A549 (cell line): ENCODE measurements around the gene PIAS3. TPM values are rescaled to one million over a fixed set of nuclear protein-coding genes. Genes with fewer than 3 reads are reported as not detected.

Source experiments
- ATAC-seq, 2 experiments: fragments of 200-7000 bp in 1 of 2; fragments of >200 bp in 1 of 2; cut with Nextera tagmentation in 1 of 2; cut with Tn5 transposase in 1 of 2; 3 replicates each; pipeline versions ENCODE4 v1.8.0 to v1.9.1; 2018 to 2020; ENCODE audit warnings: mild to moderate bottlenecking in 1 of 2, moderate library complexity in 1 of 2
- CTCF ChIA-PET: fragments of 300-600 bp; sonication (Branson Sonifier 250); formaldehyde crosslinking; extraction: SDS; loops from one replicate; lab custom pipeline; 2021; ENCODE audit warnings: antibody characterized with exemption, inconsistent platforms; lab: Yijun Ruan, JAX
- POLR2A ChIA-PET: fragments of 350-600 bp; formaldehyde crosslinking; extraction: SDS; loops from one replicate; lab custom pipeline; 2021; ENCODE audit warnings: antibody characterized with exemption, inconsistent platforms; lab: Yijun Ruan, JAX
- DNase-seq, 2 experiments: peaks; one replicate each; pipeline versions ENCODE4 v3.0.0 to v3.0.0-alpha.2; 2011 to 2016; ENCODE audit warnings: low read depth in 1 of 2, low spot score in 1 of 2
- FAIRE-seq: peaks from 2 replicates; lab custom pipeline; 2011; peaks lifted over from hg19 to GRCh38; lab: Jason Lieb, UNC
- H3K27ac ChIP-seq, 2 experiments: fragments of >200 bp; sonication (Bioruptor Twin); formaldehyde crosslinking; 3 replicates each; pipeline ENCODE4 v1.5.1; 2016 to 2017
- H3K4me1 ChIP-seq: fragments of >200 bp; sonication (Bioruptor Twin); formaldehyde crosslinking; 3 replicates; pipeline ENCODE4 v1.6.1; 2016
- H3K4me2 ChIP-seq: fragments of >200 bp; sonication (Bioruptor Twin); formaldehyde crosslinking; 3 replicates; pipeline ENCODE4 v1.6.1; 2016
- H3K4me3 ChIP-seq: fragments of >200 bp; sonication (Bioruptor Twin); formaldehyde crosslinking; 3 replicates; pipeline ENCODE4 v1.5.1; 2016
- H3K9me3 ChIP-seq: fragments of >200 bp; sonication (Bioruptor Twin); formaldehyde crosslinking; 3 replicates; pipeline ENCODE4 v1.6.1; 2016
- BCL3 ChIP-seq: fragments of >200 bp; sonication (Bioruptor Twin); formaldehyde crosslinking; IDR thresholded peaks from 3 replicates; pipeline ENCODE4 v1.6.1; 2016
- BHLHE40 ChIP-seq: IDR thresholded peaks from 2 replicates; pipeline ENCODE4 v1.6.1; 2012; ENCODE audit warnings: low read depth, low read length, inconsistent platforms
- CEBPB ChIP-seq, 2 experiments: fragments of >200 bp in 1 of 2; sonication (Bioruptor Twin) in 1 of 2; formaldehyde crosslinking in 1 of 2; IDR thresholded peaks; 2 replicates each; pipeline ENCODE4 v1.6.1; 2012 to 2016
- CHD2 ChIP-seq: fragments of 150-350 bp; IDR thresholded peaks from 2 replicates; pipeline ENCODE4 v1.6.1; 2014; ENCODE audit warnings: low read length; ENCODE audit not compliant: partially characterized antibody
- EHF ChIP-seq: fragments of 250-450 bp; sonication (Bioruptor Pico); IDR thresholded peaks from 2 replicates; pipeline ENCODE4 v1.5.0; 2020; ENCODE audit warnings: mild to moderate bottlenecking
- ESRRA ChIP-seq: fragments of 150-350 bp; IDR thresholded peaks from 2 replicates; pipeline ENCODE4 v1.6.1; 2014; ENCODE audit warnings: mild to moderate bottlenecking, low read length, borderline replicate concordance
- FOSB ChIP-seq: fragments of 250-450 bp; sonication (Bioruptor Pico); IDR thresholded peaks from 2 replicates; pipeline ENCODE4 v1.5.0; 2020; ENCODE audit warnings: mild to moderate bottlenecking, moderate library complexity
- GATA3 ChIP-seq: IDR thresholded peaks from 2 replicates; pipeline ENCODE4 v1.6.1; 2012; ENCODE audit warnings: borderline replicate concordance
- HEYL ChIP-seq: fragments of 250-450 bp; sonication (Bioruptor Pico); IDR thresholded peaks from 2 replicates; pipeline ENCODE4 v1.8.0; 2021; ENCODE audit warnings: mild to moderate bottlenecking, moderate library complexity
- HOXB13 ChIP-seq: fragments of 250-450 bp; sonication (Bioruptor Pico); IDR thresholded peaks from 2 replicates; pipeline ENCODE4 v1.5.0; 2020; ENCODE audit warnings: low read depth, mild to moderate bottlenecking, moderate library complexity
- JUN ChIP-seq, 2 experiments: fragments of >200 bp; sonication (Bioruptor Twin); formaldehyde crosslinking; IDR thresholded peaks; 2 replicates in 1 of 2; 3 replicates in 1 of 2; pipeline ENCODE4 v1.6.1; 2016 to 2017
- KDM1A ChIP-seq: fragments of 200-600 bp; sonication (generic); IDR thresholded peaks from 2 replicates; pipeline ENCODE4 v1.6.1; 2016; ENCODE audit warnings: low read depth, mild to moderate bottlenecking
- KDM5A ChIP-seq: fragments of 200-600 bp; sonication (generic); IDR thresholded peaks from 2 replicates; pipeline ENCODE4 v1.6.1; 2016; ENCODE audit warnings: antibody characterized with exemption, mild to moderate bottlenecking
- MYC ChIP-seq: IDR thresholded peaks from 2 replicates; pipeline ENCODE4 v1.6.1; 2012; ENCODE audit warnings: mild to moderate bottlenecking, inconsistent platforms, low read length, improper control_type of control experiment, borderline replicate concordance
- PBX3 ChIP-seq: IDR thresholded peaks from 2 replicates; pipeline ENCODE4 v1.6.1; 2012
- RAD21 ChIP-seq, 2 experiments: fragments of >200 bp in 1 of 2; sonication (Bioruptor Twin) in 1 of 2; formaldehyde crosslinking in 1 of 2; IDR thresholded peaks in 1 of 2; conservative IDR thresholded peaks in 1 of 2; 2 replicates in 1 of 2; 3 replicates in 1 of 2; pipeline ENCODE4 v1.6.1; 2012 to 2018; ENCODE audit warnings: inconsistent platforms in 1 of 2
- RARB ChIP-seq: fragments of 250-450 bp; sonication (Bioruptor Pico); IDR thresholded peaks from 2 replicates; pipeline ENCODE4 v1.8.0; 2021; ENCODE audit warnings: mild to moderate bottlenecking, moderate library complexity
- REST ChIP-seq: fragments of 200-600 bp; sonication (generic); IDR thresholded peaks from 2 replicates; pipeline ENCODE4 v1.6.1; 2016; ENCODE audit warnings: antibody characterized with exemption, mild to moderate bottlenecking, moderate library complexity
- SMC3 ChIP-seq: fragments of >200 bp; sonication (Bioruptor Twin); formaldehyde crosslinking; IDR thresholded peaks from 3 replicates; pipeline ENCODE4 v1.6.1; 2018; ENCODE audit warnings: inconsistent platforms
- ZFP36 ChIP-seq: fragments of 450-650 bp; IDR thresholded peaks from 2 replicates; pipeline ENCODE4 v1.6.1; 2014; ENCODE audit warnings: borderline replicate concordance; ENCODE audit not compliant: partially characterized antibody
- WGBS: methylation state at CpG from one replicate; pipeline ENCODE4 v1.1.6; 2017; ENCODE audit errors: missing lambda C conversion rate; 5-methylcytosine and 5-hydroxymethylcytosine counted together
- polyA plus RNA-seq, 4 experiments: library from polyadenylated mRNA; depleted of rRNA in 3 of 4; stranded (reverse); fragments of >200 nt; fragmentation: RNase III in 1 of 4; extraction: RNeasy Plus Mini Kit Qiagen cat#74134 plus additional on column Dnase treatment in 1 of 4; gene quantifications; 2 replicates in 3 of 4; 3 replicates in 1 of 4; pipeline ENCODE4 v1.2.3, GENCODE V29; 2011 to 2017
- TF ChIP-seq, protein P1 (sequence below): fragments of >200 bp; sonication (Bioruptor Twin); formaldehyde crosslinking; IDR thresholded peaks from 3 replicates; pipeline ENCODE4 v1.5.1; 2016

PIAS3 gene
- polyA plus RNA-seq, 2 of the 4 experiments (the other 2 are of a cell fraction), result 15.5 to 22.7 TPM

- Histone ChIP-seq H3K9me3 (no peaks in the 10 kb centered on the region), H3K4me3 (peak overlapping the region; percentile 55), H3K4me1 (peaks cover 4% of the 10 kb centered on the region; the same call in 1 of the 3 replicates), H3K4me2 (peak overlapping the region; percentile 95), H3K27ac (peak overlapping the region; percentile 82 to 95)
- TF ChIP-seq, protein P1, sequence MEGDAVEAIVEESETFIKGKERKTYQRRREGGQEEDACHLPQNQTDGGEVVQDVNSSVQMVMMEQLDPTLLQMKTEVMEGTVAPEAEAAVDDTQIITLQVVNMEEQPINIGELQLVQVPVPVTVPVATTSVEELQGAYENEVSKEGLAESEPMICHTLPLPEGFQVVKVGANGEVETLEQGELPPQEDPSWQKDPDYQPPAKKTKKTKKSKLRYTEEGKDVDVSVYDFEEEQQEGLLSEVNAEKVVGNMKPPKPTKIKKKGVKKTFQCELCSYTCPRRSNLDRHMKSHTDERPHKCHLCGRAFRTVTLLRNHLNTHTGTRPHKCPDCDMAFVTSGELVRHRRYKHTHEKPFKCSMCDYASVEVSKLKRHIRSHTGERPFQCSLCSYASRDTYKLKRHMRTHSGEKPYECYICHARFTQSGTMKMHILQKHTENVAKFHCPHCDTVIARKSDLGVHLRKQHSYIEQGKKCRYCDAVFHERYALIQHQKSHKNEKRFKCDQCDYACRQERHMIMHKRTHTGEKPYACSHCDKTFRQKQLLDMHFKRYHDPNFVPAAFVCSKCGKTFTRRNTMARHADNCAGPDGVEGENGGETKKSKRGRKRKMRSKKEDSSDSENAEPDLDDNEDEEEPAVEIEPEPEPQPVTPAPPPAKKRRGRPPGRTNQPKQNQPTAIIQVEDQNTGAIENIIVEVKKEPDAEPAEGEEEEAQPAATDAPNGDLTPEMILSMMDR, result peak; percentile 32; the same call in 2 of the 3 replicates
- TF ChIP-seq SMC3 (0 out of 3 replicates have a peak, but pooled peaks have one; percentile 19), RAD21 (conservative IDR thresholded peaks at IDR 0.05 in 1 of 2, IDR thresholded peaks at IDR 0.05 in 1 of 2) (peak; percentile 39 to 41; a peak in 4 of 5 replicates), KDM1A (no peak), JUN (IDR thresholded peaks at IDR 0.05) (no peak), PBX3 (0 out of 2 replicates have a peak, but pooled peaks have one; percentile 23), ZFP36 (no peak)
- 72% methylated on average over 3 of the region's 3 CpGs for WGBS
- ATAC-seq (peak; percentile 70 to 76), DNase-seq (peak; percentile 38 to 77), FAIRE-seq (no peak)
- ChIA-PET POLR2A (interaction anchor here (1.2 to 3.3 kb wide), 6 partner anchors 12 to 112 kb away, joined by 3 to 48 read pairs (median 10); partner anchors contain the start of genes ANKRD35, LIX1L, PIAS3 and POLR3C), CTCF (interaction anchor here (0.9 to 7.8 kb wide), 34 partner anchors 8 to 187 kb away, joined by 3 to 185 read pairs (median 8); partner anchors contain the start of genes ITGA10, LIX1L, PIAS3 and POLR3C)
These were observed 12.7 kb downstream of the PIAS3 start for GRCh38 chr1:145846201-145846612.

GRCh38 chr1:145845514-145846161 lies 13.2 kb downstream of the PIAS3 start, which contains the start of gene NUDT17:
TSS of gene NUDT17 (plus strand) at chr1:145845630. CDS start at chr1:145845641, 11 bp downstream.
- peak; percentile 82 to 89 for ATAC-seq
- H3K27ac ChIP-seq, result peak within 1 kb of the TSS; percentile 82 to 95
- under 1% methylated on average over 36 of the region's 50 CpGs for WGBS
- no peaks in the 10 kb centered on the region for H3K9me3 ChIP-seq
- FAIRE-seq, result no peak
- ChIA-PET POLR2A (interaction anchor here (0.5 to 3.3 kb wide), 10 partner anchors 11 to 186 kb away, joined by 3 to 48 read pairs (median 6); partner anchors contain the start of genes ANKRD35, ITGA10, LIX1L and PIAS3), CTCF (interaction anchor here (0.7 to 7.8 kb wide), 56 partner anchors 7 to 186 kb away, joined by 3 to 185 read pairs (median 5); partner anchors contain the start of genes ANKRD35, HJV, ITGA10 and LIX1L)
- H3K4me3 ChIP-seq, result peak within 1 kb of the TSS; percentile 55
- H3K4me2 ChIP-seq, result peak within 1 kb of the TSS; percentile 95
- H3K4me1 ChIP-seq, result peaks cover 4% of the 10 kb centered on the region; the same call in 1 of the 3 replicates
- DNase-seq, result peak; percentile 79 to 93
- no peak for TF ChIP-seq KDM5A
- TF ChIP-seq MYC, result no peak; the same call in 1 of the 2 replicates
- no peak for TF ChIP-seq GATA3
- no peak for TF ChIP-seq HEYL (CRISPR knock-in tag)
- TF ChIP-seq ESRRA, result no peak
- TF ChIP-seq RARB, result no peak
- peak; percentile 35 for TF ChIP-seq CHD2
- 0 out of 2 replicates have a peak, but pooled peaks have one; percentile 26 for TF ChIP-seq PBX3
- TF ChIP-seq SMC3, result peak; percentile 85
- TF ChIP-seq BHLHE40, result no peak
- no peak; the same call in 1 of the 2 replicates for TF ChIP-seq FOSB (CRISPR knock-in tag)
- no peak for TF ChIP-seq CEBPB (IDR thresholded peaks at IDR 0.05)
- no peak for TF ChIP-seq HOXB13 (CRISPR knock-in tag)
- 0 out of 3 replicates have a peak, but pooled peaks have one; percentile 34 for TF ChIP-seq BCL3
- TF ChIP-seq EHF (CRISPR knock-in tag), result no peak
- TF ChIP-seq, protein P1, result peak; percentile 92
- TF ChIP-seq REST, result no peak
